NCI-H146 treated with DMSO at 0.1 percent for 48 hours (cell line): ENCODE measurements around the gene PPM1D.
"Not testable (repeated sequence)": the region's sequence is repeated elsewhere in the genome, so short reads cannot be mapped to it uniquely, and the experiment has no call there.

Source experiments
- DNase-seq: peaks from one replicate; lab custom pipeline; 2025; ENCODE audit not compliant: unreplicated experiment; lab: John Stamatoyannopoulos, UW

The PPM1D gene

DNA sequence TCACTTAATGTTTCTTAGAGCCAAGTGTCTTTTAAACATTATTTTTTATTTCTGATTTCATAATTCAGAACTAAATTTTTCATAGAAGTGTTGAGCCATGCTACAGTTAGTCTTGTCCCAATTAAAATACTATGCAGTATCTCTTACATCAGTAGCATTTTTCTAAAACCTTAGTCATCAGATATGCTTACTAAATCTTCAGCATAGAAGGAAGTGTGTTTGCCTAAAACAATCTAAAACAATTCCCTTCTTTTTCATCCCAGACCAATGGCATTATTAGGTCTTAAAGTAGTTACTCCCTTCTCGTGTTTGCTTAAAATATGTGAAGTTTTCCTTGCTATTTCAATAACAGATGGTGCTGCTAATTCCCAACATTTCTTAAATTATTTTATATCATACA lies 64.0 kb downstream of the PPM1D start:
- DNase-seq: no peak

GRCh38 chr17:60665602-60666001 lies 65.6 kb downstream of the PPM1D start:
- DNase-seq: no peak

- not testable (repeated sequence) for DNase-seq
These were observed 68.7 kb downstream of the PPM1D start for GRCh38 chr17:60668741-60669140.

GRCh38 chr17:60671482-60671881 lies 71.5 kb downstream of the PPM1D start:
- no peak for DNase-seq

DNA sequence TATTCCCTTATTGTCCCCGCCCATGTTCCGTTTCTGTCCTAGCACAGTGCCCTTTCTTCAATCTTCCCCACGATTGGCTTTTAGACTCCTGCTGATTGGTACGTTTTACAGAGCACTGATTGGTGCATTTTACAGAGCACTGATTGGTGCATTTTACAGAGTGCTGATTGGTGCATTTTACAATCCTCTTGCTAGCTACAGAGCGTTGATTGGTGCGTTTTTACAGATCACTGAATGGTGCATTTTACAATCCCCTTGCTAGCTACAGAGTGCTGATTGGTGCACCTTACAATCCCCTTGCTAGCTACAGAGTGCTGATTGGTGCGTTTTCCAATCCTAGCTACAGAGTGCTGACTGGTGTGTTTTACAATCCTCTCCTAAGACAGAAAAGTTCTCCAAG lies 74.6 kb downstream of the PPM1D start:
- not testable (repeated sequence) for DNase-seq

- DNase-seq: no peak
These were observed 76.0 kb downstream of the PPM1D start for GRCh38 chr17:60675997-60676396.

DNA sequence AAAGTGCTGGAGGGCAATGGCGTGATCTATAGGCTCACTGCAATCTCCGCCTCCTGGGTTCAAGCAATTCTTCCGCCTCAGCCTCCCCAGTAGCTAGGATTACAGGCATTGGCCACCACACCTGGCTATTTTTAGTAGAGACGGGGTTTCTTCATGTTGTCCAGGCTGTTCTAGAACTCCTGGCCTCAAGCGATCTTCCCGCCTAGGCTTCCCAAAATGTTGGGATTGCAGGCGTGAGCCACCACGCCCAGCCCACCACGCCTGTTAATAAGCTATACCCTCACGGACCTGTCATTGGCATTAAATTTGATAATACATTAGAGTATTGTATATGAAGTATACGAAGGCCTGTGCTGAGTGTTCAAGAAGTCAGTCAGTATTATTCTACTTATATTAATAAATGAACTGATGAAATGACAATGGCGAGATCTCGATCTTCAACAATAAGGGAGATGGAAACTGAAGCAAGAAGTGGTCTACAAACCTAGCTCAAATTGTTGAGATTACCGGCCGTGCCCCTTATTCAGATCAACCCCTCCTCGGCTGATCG lies 76.8 kb downstream of the PPM1D start:
- DNase-seq: no peak

DNA sequence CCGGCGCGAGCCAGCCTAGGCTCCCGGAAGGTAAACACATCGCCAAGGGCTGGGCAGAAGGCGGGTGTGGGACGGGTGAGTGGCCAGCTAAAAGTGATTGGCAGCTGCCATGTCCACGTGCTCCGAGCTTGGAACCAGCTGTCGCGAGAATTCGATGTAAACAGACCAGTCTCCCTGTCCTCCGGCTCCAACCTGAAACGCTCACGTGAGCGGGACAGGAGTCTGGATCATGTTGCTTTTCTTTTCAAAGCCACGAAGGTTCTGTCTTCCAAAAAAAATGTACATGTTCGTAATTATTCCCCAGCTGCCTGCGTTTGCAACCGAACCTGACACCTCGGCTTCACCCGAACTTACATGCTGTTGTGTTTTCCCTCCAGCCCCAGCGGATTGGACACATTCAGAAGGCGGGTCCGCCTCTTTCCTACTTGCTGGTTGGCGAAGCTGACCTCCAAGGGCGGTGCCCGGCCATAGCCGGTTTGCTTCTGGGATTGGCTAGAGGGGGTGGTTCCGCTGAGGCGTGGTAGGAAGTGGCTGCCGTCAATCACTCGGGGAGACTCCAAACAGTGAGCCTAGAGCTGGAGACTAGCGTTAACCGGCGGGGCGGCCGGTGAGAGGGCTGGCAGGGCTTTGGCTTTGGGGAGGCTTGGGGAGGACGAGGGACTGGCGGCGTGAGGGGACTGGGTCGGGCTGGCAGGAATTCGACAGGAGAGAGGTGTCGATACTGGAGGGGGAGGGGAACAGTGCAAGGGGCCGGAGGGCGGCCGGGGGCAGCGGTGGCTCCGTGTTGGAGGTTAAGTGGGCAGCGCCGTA lies 77.5 kb downstream of the PPM1D start, which contains the start of gene BCAS3:
Gene BCAS3 (plus strand): TSS at position 544 of the 810 bp plus-strand sequence.
- peak; percentile 96 for DNase-seq

DNA sequence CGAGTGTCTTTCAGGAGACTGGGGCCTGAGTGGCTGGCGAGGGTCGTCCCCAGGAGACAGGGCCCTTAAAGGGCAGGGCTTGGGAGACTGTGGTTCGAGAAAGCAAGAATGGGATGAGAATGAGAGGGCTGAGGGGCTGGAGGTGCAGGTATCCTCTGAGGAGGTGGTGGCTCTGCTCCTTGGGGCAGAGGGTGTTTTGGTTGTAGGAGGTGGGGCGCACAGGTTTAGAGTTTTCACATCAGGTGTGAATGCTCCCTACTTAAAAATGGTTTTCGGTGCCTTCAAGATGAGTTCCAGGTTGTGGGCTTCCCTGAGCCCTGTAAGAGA lies 78.1 kb downstream of the PPM1D start:
- DNase-seq: no peak

DNA sequence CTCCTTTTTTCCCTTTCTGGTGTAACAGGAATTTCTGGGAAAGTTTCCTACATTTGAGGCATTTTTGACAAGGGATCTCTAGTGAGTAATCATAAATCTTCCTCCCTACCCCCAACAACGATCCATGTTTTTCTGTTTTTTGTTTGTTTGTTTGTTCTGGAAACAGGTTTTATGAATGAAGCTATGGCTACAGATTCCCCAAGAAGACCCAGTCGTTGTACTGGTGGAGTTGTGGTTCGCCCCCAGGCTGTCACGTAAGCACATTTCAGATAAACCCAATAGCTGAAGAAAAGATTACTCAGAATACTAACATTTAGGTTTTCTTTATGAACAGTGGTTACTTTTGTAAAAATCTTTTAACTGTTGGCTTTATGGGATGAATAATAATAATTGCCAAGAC lies 79.3 kb downstream of the PPM1D start:
- DNase-seq: no peak

- DNase-seq: no peak
These were observed 80.8 kb downstream of the PPM1D start for GRCh38 chr17:60680754-60681153.

DNA sequence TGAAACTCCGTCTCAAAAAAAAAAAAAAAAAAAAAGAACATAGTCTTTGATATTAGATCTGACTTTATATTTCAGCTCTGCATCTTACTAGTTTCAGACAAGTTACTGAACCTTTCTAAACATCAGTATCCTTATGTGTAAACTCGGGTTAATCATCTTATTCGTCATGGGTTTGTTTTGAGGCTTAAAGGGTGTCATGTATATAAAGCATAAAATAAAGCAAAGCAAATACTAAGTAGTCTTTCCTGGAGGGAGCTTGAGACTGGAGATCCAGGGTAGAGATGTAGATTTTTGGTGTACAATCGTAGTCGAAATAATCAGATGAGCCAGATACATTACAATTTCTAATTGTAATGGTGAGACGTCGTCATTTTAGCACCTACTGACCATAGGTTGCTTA lies 85.4 kb downstream of the PPM1D start:
- DNase-seq: no peak

DNA sequence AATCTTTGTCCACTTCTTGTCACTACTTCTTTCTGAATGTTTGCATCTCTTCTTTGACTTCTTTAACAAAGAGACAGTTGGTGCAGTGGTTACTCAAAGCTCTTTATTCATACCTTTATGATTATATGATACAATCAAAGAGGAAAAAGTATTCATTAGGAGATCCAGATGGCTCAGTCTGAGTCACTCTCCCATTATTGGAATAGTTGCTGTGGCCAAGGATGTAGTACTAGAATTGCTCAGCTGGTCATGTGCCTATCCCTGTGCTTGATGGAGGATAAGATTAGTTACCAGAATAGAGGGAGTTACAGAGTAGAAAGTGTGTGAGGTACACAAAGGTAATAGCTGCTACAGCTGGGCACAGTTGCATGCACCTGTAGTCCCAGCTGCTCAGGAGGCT lies 96.0 kb downstream of the PPM1D start:
- DNase-seq: no peak

GRCh38 chr17:60699090-60699489 lies 99.1 kb downstream of the PPM1D start:
- DNase-seq: no peak

GRCh38 chr17:60704170-60704569 lies 104.2 kb downstream of the PPM1D start:
- peak; percentile 49 for DNase-seq

- DNase-seq: no peak
These were observed 112.7 kb downstream of the PPM1D start for GRCh38 chr17:60712675-60713074.

DNA sequence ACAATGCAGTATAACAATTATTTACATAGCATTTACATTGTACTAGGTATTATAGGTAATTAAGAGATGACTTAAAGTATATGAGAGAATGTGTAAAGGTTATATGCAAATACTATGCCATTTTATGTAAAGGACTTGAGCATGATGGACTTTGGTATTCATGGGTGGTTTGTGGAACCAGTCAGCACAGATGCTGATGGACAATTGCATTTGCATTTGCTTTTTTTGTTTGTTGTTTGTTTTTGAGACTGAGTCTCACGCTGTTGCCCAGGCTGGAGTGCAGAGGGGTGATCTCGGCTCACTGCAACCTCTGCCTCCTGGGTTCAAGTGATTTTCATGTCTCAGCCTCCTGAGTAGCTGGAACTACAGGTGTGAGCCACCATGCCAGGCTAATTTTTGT lies 113.6 kb downstream of the PPM1D start:
- DNase-seq: no peak
